Duodenal mucosa (tissue), 2 donors: ENCODE results near the gene NSMCE4A.
"Not testable (repeated sequence)": the region's sequence is repeated elsewhere in the genome, so short reads cannot be mapped to it uniquely, and the experiment has no call there.

ENCODE experiments used
- H3K27ac ChIP-seq: one replicate; pipeline ENCODE4 v1.7.0; 2013; ENCODE audit warnings: low read depth, low read length
- H3K27me3 ChIP-seq, 2 donors: one replicate each; pipeline ENCODE4 v1.7.0; 2013; ENCODE audit warnings: low read length in 2 of 2, control low read depth in 1 of 2; ENCODE audit not compliant: insufficient read depth in 2 of 2, control insufficient read depth in 1 of 2
- H3K36me3 ChIP-seq, 2 donors: one replicate each; pipeline ENCODE4 v1.7.0; 2013; ENCODE audit warnings: low read length in 2 of 2, control low read depth in 1 of 2; ENCODE audit not compliant: insufficient read depth in 2 of 2, control insufficient read depth in 1 of 2
- H3K4me1 ChIP-seq, 2 donors: one replicate each; pipeline ENCODE4 v1.7.0; 2013; ENCODE audit warnings: low read length in 2 of 2, control low read depth in 1 of 2; ENCODE audit not compliant: insufficient read depth in 2 of 2, control insufficient read depth in 1 of 2
- H3K4me3 ChIP-seq, 2 donors: one replicate each; pipeline ENCODE4 v1.7.0; 2013; ENCODE audit warnings: low read length in 2 of 2, low read depth in 1 of 2
- H3K9ac ChIP-seq, 2 donors: one replicate each; pipeline ENCODE4 v1.7.0; 2013; ENCODE audit warnings: low read length in 2 of 2, low read depth in 1 of 2
- H3K9me3 ChIP-seq, 2 donors: one replicate each; pipeline ENCODE4 v1.7.0; 2013; ENCODE audit warnings: low read length in 2 of 2, control low read depth in 1 of 2; ENCODE audit not compliant: control insufficient read depth in 1 of 2

The NSMCE4A gene, protein sequence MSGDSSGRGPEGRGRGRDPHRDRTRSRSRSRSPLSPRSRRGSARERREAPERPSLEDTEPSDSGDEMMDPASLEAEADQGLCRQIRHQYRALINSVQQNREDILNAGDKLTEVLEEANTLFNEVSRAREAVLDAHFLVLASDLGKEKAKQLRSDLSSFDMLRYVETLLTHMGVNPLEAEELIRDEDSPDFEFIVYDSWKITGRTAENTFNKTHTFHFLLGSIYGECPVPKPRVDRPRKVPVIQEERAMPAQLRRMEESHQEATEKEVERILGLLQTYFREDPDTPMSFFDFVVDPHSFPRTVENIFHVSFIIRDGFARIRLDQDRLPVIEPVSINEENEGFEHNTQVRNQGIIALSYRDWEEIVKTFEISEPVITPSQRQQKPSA

DNA sequence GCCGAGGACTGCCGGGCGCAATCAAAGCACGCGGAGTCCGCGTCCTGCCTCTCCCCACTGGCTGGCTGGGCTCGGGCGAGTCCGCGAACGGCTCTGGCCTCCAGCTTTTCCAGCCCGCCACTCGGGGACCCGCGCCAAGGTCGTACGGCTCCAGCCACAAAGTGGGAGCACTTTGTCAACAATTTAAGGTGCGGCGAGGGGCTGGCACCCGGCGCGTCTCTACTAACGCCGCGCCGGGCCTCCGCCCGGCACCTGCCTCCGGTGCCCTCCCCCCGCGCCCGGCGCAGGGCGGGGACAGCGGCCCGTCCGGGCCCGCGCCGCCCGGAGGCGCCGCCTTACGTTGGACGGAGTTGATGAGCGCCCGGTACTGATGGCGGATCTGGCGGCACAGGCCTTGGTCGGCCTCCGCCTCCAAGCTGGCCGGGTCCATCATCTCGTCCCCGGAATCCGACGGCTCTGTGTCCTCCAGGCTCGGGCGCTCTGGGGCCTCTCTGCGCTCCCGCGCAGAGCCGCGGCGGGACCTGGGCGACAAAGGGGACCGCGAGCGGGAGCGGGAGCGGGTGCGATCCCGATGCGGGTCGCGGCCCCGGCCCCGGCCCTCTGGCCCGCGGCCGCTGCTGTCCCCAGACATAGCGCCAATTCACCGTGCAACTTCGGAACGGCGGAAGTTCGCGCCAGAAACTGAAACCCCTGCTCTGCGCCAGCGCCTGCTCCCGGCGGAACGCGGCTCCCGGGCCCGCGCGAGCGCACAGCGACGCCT, at the start of gene NSMCE4A:
Gene NSMCE4A, minus strand, starts transcription at position 683 of the 760 bp plus-strand sequence. Its CDS starts 52 bp downstream, at position 631.
- H3K9ac ChIP-seq = peak within 1 kb of the TSS; percentile 77 to 92
- peak within 1 kb of the TSS; percentile 94 for H3K27ac ChIP-seq
- H3K27me3 ChIP-seq = no peaks in the 10 kb centered on the region
- peak within 1 kb of the TSS; percentile 81 to 84 for H3K4me3 ChIP-seq
- no peaks in the 10 kb centered on the region for H3K9me3 ChIP-seq
- H3K36me3 ChIP-seq = peaks cover 5 to 8% of the 10 kb centered on the region in 2 donors
- H3K4me1 ChIP-seq = peaks cover 10 to 20% of the 10 kb centered on the region in 2 donors

DNA sequence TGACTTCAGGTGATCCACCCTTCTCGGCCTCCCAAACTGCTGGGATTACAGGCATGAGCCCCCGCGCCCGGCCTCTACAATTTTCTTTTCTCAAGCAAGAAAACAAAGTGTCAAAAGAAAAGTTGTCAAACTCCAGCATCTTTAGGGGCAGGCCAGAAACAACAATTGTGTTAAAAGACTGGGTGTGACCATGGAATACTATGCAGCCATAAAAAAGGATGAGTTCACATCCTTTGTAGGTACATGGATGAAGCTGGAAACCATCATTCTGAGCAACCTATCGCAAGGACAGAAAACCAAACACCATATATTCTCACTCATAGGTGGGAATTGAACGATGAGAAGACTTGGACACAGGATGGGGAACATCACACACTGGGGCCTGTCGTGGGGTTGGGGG, 48.2 kb upstream of the NSMCE4A start:
- H3K9me3 ChIP-seq, H3K4me1 ChIP-seq, H3K4me3 ChIP-seq, H3K9ac ChIP-seq, H3K36me3 ChIP-seq, H3K27me3 ChIP-seq, H3K27ac ChIP-seq: not testable (repeated sequence)

DNA sequence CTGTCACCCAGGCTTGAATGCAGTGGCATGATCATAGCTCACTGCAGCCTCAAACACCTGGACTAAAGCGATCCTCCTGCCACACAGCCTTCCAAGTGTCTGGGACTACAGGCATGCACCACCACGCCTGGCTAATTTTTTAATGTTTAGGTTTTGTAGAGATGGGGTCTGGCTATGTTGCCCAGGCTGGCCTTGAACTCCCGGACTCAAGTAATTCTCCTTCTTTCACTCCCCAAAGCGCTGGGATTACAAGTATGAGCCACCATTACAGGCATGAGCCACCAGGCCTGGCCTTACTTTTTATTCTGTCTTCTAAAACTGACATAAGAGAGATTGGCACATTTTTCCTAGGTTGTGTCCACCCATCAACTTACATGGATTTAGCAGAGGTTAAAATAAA, 47.3 kb upstream of the NSMCE4A start:
- H3K4me3 ChIP-seq = no peak overlapping the region
- no peaks in the 10 kb centered on the region for H3K9me3 ChIP-seq
- no peak overlapping the region for H3K27ac ChIP-seq
- no peak overlapping the region for H3K9ac ChIP-seq
- no peaks in the 10 kb centered on the region for H3K36me3 ChIP-seq
- no peaks in the 10 kb centered on the region for H3K27me3 ChIP-seq
- peaks cover 0 to 7% of the 10 kb centered on the region in 2 donors for H3K4me1 ChIP-seq

DNA sequence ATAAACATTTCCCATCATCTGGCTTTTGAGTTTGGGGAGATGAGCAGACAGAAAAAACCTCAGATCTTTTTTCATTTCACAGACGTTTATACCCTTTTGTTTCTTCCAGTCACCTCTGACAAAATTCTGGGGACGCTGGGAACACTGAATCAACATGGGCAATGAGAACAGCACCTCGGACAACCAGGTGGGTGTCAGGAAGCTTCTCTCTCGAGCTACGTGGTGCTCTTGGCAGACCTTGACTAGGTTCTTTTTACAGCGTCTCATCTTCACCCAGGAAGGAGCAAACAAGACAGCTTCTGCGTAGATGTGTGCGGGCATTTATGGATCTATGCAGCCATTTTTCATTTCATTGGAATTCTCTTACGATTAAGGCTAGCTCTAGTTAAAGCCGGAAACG, 46.8 kb upstream of the NSMCE4A start:
- H3K9ac ChIP-seq = no peak overlapping the region
- peak overlapping the region in 1 of 2 donors; percentile 5 for H3K4me3 ChIP-seq
- no peaks in the 10 kb centered on the region for H3K36me3 ChIP-seq
- H3K4me1 ChIP-seq = peaks cover 0 to 7% of the 10 kb centered on the region in 2 donors
- H3K27me3 ChIP-seq = no peaks in the 10 kb centered on the region
- H3K9me3 ChIP-seq = no peaks in the 10 kb centered on the region
- H3K27ac ChIP-seq = no peak overlapping the region

DNA sequence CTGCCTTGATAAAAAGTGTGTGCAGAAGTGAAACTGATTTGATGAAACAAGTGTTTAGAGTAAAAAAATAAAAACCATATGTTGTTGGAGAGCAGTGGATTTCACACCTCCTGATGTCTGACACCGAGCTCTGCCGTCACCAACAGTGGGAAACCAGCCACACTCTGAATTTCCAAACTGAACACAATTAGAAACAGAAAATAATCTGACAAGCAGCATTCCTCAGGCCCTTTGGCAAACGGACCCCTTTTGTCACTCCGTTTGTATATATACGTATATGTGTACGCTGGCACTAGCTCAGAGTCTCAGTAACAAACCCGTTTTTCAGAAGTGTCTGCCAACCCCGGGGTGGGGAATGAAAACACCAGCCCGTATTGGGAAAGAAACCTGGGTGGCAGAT, 46.4 kb upstream of the NSMCE4A start:
- Histone ChIP-seq H3K27me3 (no peaks in the 10 kb centered on the region), H3K36me3 (no peaks in the 10 kb centered on the region), H3K9ac (no peak overlapping the region), H3K4me1 (peaks cover 0 to 7% of the 10 kb centered on the region in 2 donors), H3K27ac (no peak overlapping the region), H3K4me3 (peak overlapping the region in 1 of 2 donors; percentile 5), H3K9me3 (no peaks in the 10 kb centered on the region)

DNA sequence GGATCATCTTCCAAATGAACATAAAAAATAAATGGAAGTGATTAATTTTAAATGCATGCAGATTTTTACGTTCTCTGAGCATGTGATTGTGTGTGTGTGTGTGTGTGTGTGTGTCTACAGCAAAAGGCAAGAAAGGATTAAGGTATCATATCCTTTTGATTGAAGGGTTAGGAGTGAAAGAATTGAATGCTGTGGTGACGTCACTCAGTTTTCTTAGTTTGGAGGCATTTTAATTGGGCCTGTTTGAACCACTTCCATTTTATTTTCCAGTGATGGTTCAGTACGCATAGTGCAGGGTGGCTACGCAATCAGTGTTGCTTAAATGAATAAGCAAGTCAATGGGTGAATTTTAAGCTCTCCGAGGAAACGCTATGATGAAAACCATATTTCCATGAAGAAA, 45.2 kb upstream of the NSMCE4A start:
- H3K27me3 ChIP-seq = no peaks in the 10 kb centered on the region
- H3K4me3 ChIP-seq = peak overlapping the region; percentile 57 to 67
- H3K9ac ChIP-seq = peak overlapping the region in 1 of 2 donors; percentile 77

DNA sequence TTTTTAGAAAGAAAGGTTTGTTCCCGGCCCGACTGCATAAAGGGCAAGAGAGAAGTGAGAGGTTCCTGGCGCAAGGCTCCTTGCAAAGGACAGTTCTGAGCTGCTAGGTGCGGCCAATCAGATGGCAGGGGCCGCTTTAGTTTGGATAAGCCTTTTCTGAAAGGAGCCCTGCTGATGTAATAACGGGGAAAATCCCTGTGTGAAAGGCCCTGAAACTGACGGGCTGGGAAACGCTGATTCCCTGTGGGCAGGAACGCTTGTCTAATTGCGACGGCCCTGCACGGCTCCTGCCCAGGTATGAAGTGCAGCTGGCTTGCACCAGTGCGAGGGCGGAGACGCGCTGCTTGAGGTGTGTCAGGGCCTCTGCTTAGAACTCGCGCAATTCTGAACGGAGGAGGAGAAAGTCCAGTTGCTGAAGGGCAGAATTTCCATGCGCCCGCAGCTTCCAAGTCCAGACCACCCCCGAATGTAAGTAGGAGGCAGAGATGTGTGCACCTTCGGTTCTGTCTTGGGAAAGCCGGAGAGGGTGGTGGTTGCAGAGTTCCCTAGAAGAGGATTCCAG, 44.5 kb upstream of the NSMCE4A start:
- no peaks in the 10 kb centered on the region for H3K36me3 ChIP-seq
- no peaks in the 10 kb centered on the region for H3K9me3 ChIP-seq
- peak overlapping the region; percentile 79 for H3K27ac ChIP-seq
- H3K27me3 ChIP-seq = no peaks in the 10 kb centered on the region
- peaks cover 9% of the 10 kb centered on the region in 2 donors for H3K4me1 ChIP-seq
- H3K4me3 ChIP-seq = peak overlapping the region; percentile 57 to 67
- H3K9ac ChIP-seq = peak overlapping the region; percentile 69 to 77

More for the DNA sequence above, 45.2 kb upstream of the NSMCE4A start:
- no peaks in the 10 kb centered on the region for H3K9me3 ChIP-seq
- H3K36me3 ChIP-seq = no peaks in the 10 kb centered on the region
- H3K4me1 ChIP-seq = peaks cover 5 to 7% of the 10 kb centered on the region in 2 donors
- no peak overlapping the region for H3K27ac ChIP-seq

DNA sequence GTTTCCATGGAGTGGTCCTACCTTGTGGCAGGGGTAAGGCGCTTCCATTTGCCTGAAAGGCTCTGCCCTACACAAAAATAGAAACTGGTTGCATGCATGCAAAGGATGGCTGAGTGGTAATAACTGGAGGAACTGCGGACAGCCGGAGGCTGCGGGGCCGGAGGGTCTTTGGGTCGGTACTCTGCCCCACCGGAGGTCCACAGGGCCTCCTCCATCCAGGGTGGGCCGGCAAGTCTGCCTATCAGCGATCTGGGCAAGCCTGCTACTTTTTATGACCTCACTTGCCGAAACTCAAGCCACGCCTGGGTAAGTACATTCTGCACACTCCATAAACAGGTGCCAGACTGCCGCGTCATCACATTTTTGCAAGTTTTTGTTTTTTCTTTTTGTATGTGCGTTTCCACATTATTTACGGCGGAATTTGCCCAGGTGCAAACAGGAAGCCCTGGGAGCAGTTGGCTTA, 44.0 kb upstream of the NSMCE4A start:
- H3K27ac ChIP-seq = peak overlapping the region; percentile 79
- no peaks in the 10 kb centered on the region for H3K9me3 ChIP-seq
- no peaks in the 10 kb centered on the region for H3K36me3 ChIP-seq
- peaks cover 11 to 13% of the 10 kb centered on the region in 2 donors for H3K4me1 ChIP-seq
- H3K9ac ChIP-seq = peak overlapping the region; percentile 69 to 77
- H3K27me3 ChIP-seq = no peaks in the 10 kb centered on the region
- H3K4me3 ChIP-seq = peak overlapping the region; percentile 57 to 67

DNA sequence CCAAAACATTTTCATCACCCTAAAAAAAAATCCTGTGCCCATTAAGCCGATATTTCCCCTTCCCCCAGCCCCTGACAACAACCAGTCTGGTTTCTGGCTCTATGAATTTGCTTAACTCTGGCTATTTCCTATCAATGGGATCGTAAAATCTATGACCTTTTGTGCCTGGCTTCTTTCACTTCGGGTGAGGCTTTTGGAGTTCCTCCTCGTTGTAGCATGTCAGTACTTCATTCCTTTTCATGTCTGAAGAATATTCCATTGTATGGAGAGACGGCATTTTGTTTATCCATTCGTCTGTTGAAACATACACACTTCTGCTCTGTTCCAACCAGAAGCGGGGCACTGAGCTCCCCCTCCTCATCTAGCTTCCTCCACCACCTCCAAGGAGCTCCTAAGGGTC, 43.5 kb upstream of the NSMCE4A start:
- peaks cover 13 to 14% of the 10 kb centered on the region in 2 donors for H3K4me1 ChIP-seq
- no peaks in the 10 kb centered on the region for H3K27me3 ChIP-seq
- peak overlapping the region; percentile 79 for H3K27ac ChIP-seq
- no peaks in the 10 kb centered on the region for H3K36me3 ChIP-seq
- no peaks in the 10 kb centered on the region for H3K9me3 ChIP-seq
- H3K4me3 ChIP-seq = peak overlapping the region; percentile 57 to 67
- H3K9ac ChIP-seq = peak overlapping the region; percentile 66 to 77

DNA sequence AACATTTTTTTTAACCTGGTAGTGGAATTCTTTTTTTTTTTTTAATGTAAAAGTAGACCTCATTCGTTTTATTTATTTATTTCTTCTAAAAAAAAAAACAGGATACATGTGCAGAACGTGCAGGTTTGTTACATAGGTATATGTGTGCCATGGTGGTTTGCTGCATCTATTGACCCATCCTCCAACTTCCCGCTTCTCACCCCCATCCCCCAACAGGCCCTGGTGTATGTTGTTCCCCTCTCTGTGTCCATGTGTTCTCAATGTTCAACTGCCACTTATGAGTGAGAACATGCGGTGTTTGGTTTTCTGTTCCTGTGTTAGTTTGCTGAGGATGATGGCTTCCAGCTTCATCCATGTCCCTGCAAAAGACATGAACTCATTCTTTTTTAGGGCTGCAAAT, 42.9 kb upstream of the NSMCE4A start:
- not testable (repeated sequence) for H3K27ac ChIP-seq, H3K9me3 ChIP-seq, H3K36me3 ChIP-seq, H3K4me3 ChIP-seq, H3K27me3 ChIP-seq, H3K9ac ChIP-seq
- H3K4me1 ChIP-seq = peaks cover 16 to 20% of the 10 kb centered on the region in 2 donors
